ENCODE results near the gene DCAF4L1.

Gene DCAF4L1

DNA sequence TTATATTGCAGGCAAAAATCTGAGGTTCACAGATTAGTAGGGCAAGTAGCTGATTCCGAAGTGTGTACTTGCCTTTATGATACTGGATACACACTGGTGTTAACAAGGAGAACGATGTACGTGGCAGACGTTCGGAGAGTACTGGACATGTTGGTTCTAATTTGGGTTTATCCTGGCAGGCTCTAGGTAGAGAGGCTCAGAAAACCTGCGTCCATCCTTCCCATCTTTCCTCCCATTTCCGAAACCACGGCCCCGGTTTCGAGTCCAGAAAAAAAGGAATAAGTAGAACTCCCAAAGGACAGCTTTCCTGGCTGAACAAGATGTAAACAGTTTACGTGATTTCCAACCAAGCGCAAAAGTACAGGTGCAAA, 8.4 kb downstream of the DCAF4L1 start:
- in situ Hi-C loops (cut with HindIII; ENCODE audit: low sequenced_read_pairs) = no loop called here

DNA sequence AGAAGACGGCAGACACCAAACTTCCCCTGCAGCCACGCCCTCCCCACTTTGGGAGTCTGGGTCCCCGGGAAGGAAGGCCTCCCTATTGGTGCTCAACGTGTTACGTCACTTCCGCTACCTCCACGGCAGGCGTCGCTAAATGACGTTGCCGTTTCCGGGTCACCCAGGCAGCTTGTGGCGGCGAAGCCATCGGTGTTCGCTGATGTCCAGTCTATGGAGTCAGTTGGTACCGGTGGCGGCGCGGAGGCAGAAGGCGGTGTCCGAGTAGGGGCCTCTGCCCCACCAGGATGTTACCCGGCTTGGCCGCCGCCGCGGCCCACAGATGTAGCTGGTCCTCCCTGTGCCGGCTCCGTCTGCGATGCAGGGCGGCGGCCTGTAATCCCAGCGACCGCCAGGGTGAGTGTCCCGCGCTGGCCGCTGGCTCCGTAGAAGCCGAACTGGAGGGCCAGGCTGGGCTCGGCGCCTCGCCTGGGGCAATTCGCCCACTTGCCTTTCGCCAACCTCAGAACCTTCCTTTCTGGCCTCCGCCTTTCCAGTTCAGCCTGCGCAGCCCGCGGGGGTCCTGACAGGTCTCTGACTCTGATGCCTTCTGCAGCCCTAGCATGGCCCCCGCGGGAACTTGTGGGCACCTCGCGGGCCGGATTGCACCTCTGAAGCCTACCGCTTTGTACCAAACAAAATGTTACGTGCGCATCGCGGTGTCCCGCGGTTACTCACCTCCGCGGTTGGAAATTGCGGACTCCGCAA, 9.0 kb downstream of the DCAF4L1 start, which contains the start of gene SLC30A9:
Gene SLC30A9 (plus strand): TSS at position 166 of the 747 bp plus-strand sequence. CDS start 122 bp downstream, at position 288.
- in situ Hi-C loops (cut with HindIII; ENCODE audit: low sequenced_read_pairs) = no loop called here

DNA sequence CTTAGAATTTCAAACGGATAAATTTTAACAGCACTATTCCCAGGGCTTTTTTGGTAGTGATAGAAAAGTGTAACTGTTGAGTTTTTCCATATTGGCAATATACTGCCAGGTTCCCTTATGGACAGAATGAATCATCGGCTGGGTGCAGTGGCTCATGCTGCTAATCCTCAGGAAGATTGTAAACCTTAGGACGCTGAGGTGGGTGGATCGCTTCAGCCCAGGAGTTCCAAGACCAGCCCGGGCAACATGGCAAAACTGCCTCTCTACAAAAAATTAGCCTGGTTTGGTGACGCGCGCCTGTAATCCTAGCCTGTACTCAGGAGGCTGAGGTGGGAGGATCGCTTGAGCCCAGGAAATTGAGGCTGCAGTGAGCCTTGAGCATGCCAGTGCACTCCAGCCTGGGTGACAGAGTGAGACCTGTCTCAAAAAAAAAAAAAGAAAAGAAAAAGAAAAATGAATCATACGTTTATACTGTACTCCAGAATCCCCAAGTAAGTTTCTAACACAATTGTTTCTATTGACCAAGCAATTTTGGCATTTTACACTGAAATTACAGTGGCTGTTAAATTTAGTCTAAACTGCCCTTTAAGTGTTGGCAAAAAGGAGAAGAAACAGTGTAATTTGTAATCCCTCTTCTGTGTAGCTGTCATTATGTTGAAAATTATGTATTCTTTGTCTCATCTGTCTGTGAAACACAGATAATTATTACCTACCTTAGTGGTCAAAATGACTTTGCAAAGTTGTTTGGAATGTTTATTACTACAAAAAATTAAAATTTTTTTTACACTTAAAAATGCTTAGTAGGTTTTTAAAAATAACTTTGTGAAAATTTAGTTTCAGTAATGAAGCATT, 10.6 kb downstream of the DCAF4L1 start:
- in situ Hi-C loops (cut with HindIII; ENCODE audit: low sequenced_read_pairs) = no loop called here

DNA sequence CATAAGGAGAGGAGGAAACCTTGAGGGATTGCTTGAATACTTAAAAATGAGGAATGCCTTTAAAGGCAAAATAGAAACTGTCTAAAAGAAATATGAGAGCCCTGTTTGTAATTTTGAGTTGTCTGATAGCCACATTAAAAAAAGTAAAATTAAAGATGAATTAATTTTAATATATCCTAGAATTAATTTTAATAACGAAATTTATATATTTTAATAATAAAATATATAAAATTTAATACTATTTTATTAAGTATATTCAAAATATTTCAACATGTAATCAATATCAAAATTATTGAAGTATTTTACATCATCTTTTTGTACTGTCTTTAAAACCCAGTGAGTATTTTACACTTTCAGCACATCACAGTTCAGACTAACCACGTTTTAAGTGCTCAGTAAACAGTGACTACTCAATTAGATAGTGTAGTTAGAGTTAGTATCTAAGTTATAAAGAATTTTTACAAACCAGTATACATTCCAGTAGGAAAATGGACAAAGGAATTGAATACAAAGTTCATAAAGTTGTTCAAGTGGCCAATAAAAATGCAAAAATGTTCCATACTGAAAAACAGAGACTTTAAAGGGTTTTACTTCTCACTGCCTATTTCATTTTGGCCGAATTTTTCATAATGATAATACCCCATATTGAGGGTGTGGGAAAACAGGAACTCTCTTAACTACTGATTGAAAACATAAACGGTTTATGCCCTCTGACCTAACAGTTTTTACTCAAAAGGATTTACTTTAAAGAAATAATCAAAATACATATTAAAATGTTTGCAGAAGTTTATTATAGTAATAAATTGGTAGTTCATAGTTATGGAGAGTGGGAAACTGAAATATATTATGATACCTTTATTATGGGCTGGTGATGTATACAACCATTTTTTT, 11.7 kb downstream of the DCAF4L1 start:
- in situ Hi-C loops (cut with HindIII; ENCODE audit: low sequenced_read_pairs) = no loop called here

DNA sequence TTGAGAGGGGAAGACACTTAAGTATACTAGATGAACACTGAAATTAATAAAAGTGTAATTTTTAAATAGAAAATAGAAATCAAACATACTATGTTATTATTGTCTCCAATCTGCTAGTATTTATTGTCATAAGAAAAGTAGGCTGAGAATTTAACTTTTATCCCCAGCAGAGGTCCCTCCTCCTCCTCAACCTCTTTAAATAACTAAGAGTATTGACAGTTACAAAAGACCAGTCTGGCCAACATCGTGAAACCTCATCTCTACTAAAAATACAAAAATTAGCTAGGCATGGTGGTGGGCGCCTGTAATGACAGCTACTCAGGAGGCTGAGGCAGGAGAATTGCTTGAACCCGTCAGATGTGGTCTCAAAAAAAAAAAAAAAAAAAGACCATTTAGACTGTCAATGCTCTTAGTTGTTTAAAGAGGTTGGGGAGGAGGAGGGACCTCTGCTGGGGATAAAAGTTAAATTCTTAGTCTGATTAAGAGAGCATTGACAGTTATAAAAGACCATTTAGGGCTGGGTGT, 13.0 kb downstream of the DCAF4L1 start:
- in situ Hi-C loops (cut with HindIII; ENCODE audit: low sequenced_read_pairs) = no loop called here

DNA sequence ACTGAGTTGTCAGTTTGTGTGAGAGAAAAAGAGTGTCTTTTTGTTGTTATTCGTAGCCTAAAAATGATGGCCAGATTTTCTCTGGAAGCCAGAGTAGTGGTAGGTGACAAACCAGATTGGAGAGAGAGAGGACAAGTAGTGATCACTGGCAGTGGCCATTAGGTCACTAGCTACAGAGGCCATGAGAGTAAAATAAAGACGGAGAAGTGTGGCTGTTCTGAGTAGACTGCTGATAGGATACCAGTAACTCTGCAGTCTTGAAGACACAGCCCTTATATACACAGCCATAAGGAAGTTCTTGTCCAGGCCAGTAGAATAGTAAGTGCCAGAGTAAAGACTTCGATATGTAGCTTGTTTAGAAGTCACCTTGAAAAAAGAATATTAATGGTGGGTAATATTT, 16.5 kb downstream of the DCAF4L1 start:
- in situ Hi-C loops (cut with HindIII; ENCODE audit: low sequenced_read_pairs) = no loop called here

DNA sequence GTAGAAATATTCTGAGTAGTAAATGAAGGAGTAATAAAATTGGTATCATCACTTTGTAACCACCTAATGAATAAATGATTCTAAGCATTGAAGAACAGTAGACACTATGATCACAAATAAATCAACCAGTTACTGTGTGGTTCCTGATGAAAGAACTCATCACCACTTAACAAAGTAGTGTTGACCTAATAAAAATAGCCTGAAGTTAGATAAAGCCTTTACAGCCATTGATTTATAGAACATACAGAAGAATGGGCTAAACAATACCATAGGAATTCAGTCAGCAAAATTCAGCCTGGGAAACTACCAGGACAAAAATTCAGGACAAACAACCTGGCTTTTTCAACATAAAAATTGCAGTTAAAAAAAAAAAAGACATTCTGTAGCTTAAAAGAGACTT, 17.8 kb downstream of the DCAF4L1 start:
- in situ Hi-C loops (cut with HindIII; ENCODE audit: low sequenced_read_pairs) = no loop called here

DNA sequence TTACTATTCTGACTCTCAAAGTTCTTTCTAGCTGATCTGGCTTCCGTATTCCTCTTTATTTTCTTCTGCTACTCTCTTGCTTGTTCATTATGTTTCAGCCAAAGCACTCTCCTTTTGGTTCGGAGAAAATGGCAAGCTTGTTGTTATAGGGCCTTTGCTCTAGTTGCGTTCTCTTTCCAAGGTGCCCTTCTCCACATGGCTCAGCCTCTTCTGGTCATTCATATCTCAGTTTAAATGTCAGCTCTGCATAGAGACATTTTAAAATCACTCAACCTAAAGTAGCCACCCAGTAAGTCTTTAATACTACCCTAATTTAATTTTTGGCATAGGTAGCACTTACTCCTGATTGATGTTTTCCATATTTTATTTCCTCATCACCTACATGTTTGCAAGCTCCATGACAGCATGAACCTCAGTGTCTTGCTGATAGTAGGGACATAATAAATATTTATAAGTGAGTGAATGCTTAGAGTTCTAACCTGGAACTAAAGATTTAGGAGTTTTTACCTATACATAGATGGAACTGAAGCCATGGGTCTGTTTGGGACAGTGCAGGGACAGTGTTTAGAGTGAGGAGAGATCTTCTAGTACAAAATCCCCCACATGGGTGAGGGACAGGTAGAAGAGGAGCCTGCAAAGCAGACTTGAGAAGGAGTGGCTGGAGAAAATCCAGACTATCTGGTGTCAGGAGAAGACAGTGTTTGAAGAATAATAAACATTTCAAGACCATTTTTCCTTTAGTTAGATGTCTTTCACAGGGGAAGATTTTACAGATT, 26.6 kb downstream of the DCAF4L1 start:
- in situ Hi-C loops (cut with HindIII; ENCODE audit: low sequenced_read_pairs) = no loop called here

DNA sequence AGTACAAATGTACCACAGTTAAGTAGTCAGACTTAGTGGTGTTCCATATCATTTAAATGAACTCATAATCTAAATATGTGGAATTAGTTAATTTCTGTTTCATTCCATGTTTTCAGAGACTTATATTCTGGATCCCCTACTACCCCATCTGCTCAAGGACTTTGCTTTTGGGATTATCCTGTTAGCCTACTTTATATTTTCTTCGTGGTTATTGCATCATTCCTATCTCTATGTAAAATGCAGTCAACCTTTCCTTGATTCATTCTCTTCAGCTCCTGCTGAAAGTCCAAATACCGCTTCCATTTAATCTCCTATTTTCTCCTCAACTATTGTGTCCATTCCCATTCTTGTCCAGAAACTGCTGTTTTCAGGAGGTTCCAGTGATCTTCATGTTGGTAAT, 33.9 kb downstream of the DCAF4L1 start:
- in situ Hi-C loops (cut with HindIII; ENCODE audit: low sequenced_read_pairs) = no loop called here

DNA sequence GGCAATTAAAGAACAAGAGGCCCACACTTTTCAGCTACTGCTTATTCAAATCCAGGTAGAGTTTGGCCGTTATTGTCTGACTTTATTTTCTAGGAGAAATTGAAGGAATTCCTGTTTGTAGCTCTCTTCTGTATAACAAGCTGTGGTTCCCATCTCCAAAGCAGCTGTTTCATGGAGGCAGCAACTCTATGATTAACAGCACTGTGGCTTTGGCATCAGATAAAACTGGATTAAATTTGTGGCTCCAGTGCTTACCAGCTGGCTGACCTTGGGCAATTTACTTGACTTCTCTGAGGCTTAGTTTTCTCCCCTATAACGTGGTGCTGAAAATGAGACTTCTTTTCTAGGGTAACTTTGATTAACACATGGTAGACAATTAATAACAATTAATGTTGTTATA, 36.9 kb downstream of the DCAF4L1 start:
- in situ Hi-C loops (cut with HindIII; ENCODE audit: low sequenced_read_pairs) = no loop called here

All from endothelial cell of hepatic sinusoid (primary cell).